Upper lobe of left lung (tissue), 4 donors: ENCODE results near the gene AGO3.

Source experiments
- CTCF ChIP-seq, 6 experiments: fragments of 450-650 bp in 4 of 6; fragments of 200-600 bp in 2 of 6; sonication (generic) in 2 of 6; IDR thresholded peaks; one replicate each; pipeline ENCODE4 v1.5.1; 2016 to 2019; ENCODE audit warnings: antibody characterized with exemption in 6 of 6
- EP300 ChIP-seq, 4 donors: sonication (generic); formaldehyde crosslinking; IDR thresholded peaks; one replicate each; pipeline ENCODE4 v1.5.1; 2017; ENCODE audit warnings: antibody characterized with exemption in 4 of 4, control low read depth in 2 of 4
- POLR2A ChIP-seq, 4 donors: fragments of 450-650 bp; IDR thresholded peaks; one replicate each; pipeline ENCODE4 v1.5.1; 2016 to 2017; ENCODE audit warnings: antibody characterized with exemption in 4 of 4, mild to moderate bottlenecking in 2 of 4
- POLR2AphosphoS5 ChIP-seq, 2 donors: sonication (generic); formaldehyde crosslinking; IDR thresholded peaks; one replicate each; pipeline ENCODE4 v1.5.1; 2017; ENCODE audit warnings: antibody characterized with exemption in 2 of 2

- TF ChIP-seq POLR2A (IDR thresholded peaks at IDR 0.05) (no peak), CTCF (IDR thresholded peaks at IDR 0.05) (no peak), EP300 (IDR thresholded peaks at IDR 0.05) (no peak), POLR2AphosphoS5 (IDR thresholded peaks at IDR 0.05) (no peak)
Measured at GRCh38 chr1:35929730-35930592, 944 bp upstream of the AGO3 start.
